ENCODE data around the gene A1BG. TPM values are rescaled to one million over a fixed set of nuclear protein-coding genes. Genes with fewer than 3 reads are reported as not detected.

The A1BG gene
- total RNA-seq, 1 donor from 2014 or later = 5.4 TPM

DNA sequence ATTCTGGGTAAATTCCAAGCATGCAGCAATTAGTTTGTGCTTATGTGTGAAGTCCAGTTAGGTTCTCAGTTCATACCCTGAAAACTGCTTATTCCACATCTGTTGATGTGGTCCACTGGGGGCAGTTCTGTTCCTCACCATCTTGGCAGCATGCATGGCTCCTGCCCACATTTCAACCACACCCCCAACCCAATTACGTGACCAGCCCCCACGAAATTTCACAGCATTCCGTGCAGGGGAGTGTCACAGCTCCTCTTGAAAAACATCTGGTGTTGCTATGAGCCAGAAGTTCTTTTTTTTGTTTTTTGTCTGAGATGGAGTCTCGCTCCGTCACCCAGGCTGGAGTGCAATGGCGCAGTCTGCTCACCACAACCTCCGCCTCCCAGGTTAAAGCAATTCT is 57.2 kb downstream of the A1BG start:
- no peak for DNase-seq (ENCODE audit: low read depth in 2 of 2)

Other genes with a start within 250 kb of the A1BG start
- 7.3 and 10.1 TPM in 2 replicates for gene ZNF329, start 202.7 kb downstream of the A1BG start, total RNA-seq
- gene ZNF274, start 170.4 kb downstream of the A1BG start, total RNA-seq = 9.6 and 13.5 TPM in 2 replicates
- 39.0 and 47.8 TPM in 2 replicates for gene ZNF544, start 124.6 kb downstream of the A1BG start, total RNA-seq
- 3.0 and 4.8 TPM in 2 replicates for gene ZNF8, start 74.5 kb downstream of the A1BG start, total RNA-seq
- 11.4 and 18.7 TPM in 2 replicates for gene ERVK3-1, start 48.1 kb downstream of the A1BG start, total RNA-seq
- 1.7 and 2.4 TPM in 2 replicates for gene ZSCAN22, start 26.5 kb downstream of the A1BG start, total RNA-seq
- gene ZNF497, start 9.3 kb upstream of the A1BG start, total RNA-seq = 0.51 and 0.89 TPM in 2 replicates
- gene ZNF837, start 27.5 kb upstream of the A1BG start, total RNA-seq = 1.7 and 3.7 TPM in 2 replicates
- gene RPS5, start 33.8 kb upstream of the A1BG start, total RNA-seq = 2,588 and 2,654 TPM in 2 replicates
- not detected in 2 replicates for gene RNF225, start 42.2 kb upstream of the A1BG start, total RNA-seq
- gene ZNF584, start 55.2 kb upstream of the A1BG start, total RNA-seq = 7.7 and 9.5 TPM in 2 replicates
- gene ZNF132, start 86.7 kb upstream of the A1BG start, total RNA-seq = 4.1 and 6.2 TPM in 2 replicates
- gene ZNF324B, start 98.1 kb upstream of the A1BG start, total RNA-seq = 6.0 and 7.6 TPM in 2 replicates
- gene ZNF324, start 113.6 kb upstream of the A1BG start, total RNA-seq = 8.9 and 12.4 TPM in 2 replicates
- 3.2 and 5.7 TPM in 2 replicates for gene ZNF446, start 122.9 kb upstream of the A1BG start, total RNA-seq
- gene SLC27A5, start 158.5 kb upstream of the A1BG start, total RNA-seq = 10.1 and 10.9 TPM in 2 replicates
- gene ZBTB45, start 166.3 kb upstream of the A1BG start, total RNA-seq = 3.5 and 5.7 TPM in 2 replicates
- gene TRIM28, start 190.6 kb upstream of the A1BG start, total RNA-seq = 339 and 348 TPM in 2 replicates
- gene CHMP2A, start 201.6 kb upstream of the A1BG start, total RNA-seq = 90.8 and 112 TPM in 2 replicates
- gene UBE2M, start 205.1 kb upstream of the A1BG start, total RNA-seq = 60.4 and 80.1 TPM in 2 replicates
- gene MZF1, start 219.8 kb upstream of the A1BG start, total RNA-seq = 5.1 and 11.1 TPM in 2 replicates

Data from dermis microvascular lymphatic vessel endothelial cell (primary cell).